Endothelial cell (in vitro differentiated cells): Measurements from ENCODE around the gene ZFC3H1. TPM values are rescaled to one million over a fixed set of nuclear protein-coding genes. Genes with fewer than 3 reads are reported as not detected.

ENCODE experiments used
- DNase-seq: peaks from one replicate; pipeline ENCODE4 v3.0.0; 2021; ENCODE audit warnings: low spot score
- H3K27ac Mint-ChIP-seq: one replicate; pipeline ENCODE4 v1.8.0; 2021; ENCODE audit warnings: mixed read lengths, inconsistent platforms; ENCODE audit not compliant: unreplicated experiment
- H3K27me3 Mint-ChIP-seq: one replicate; pipeline ENCODE4 v1.8.0; 2021; ENCODE audit warnings: mild to moderate bottlenecking, moderate library complexity, mixed read lengths, inconsistent platforms; ENCODE audit not compliant: unreplicated experiment
- H3K36me3 Mint-ChIP-seq: one replicate; pipeline ENCODE4 v1.8.0; 2021; ENCODE audit warnings: mild to moderate bottlenecking, low read depth, mixed read lengths, inconsistent platforms; ENCODE audit not compliant: unreplicated experiment
- H3K4me1 Mint-ChIP-seq: one replicate; pipeline ENCODE4 v1.8.0; 2021; ENCODE audit warnings: mild to moderate bottlenecking, mixed read lengths, inconsistent platforms; ENCODE audit not compliant: unreplicated experiment
- H3K4me3 Mint-ChIP-seq: one replicate; pipeline ENCODE4 v1.8.0; 2021; ENCODE audit warnings: mild to moderate bottlenecking, mixed read lengths, inconsistent platforms; ENCODE audit not compliant: unreplicated experiment
- H3K9me3 Mint-ChIP-seq: one replicate; pipeline ENCODE4 v1.8.0; 2021; ENCODE audit warnings: mixed read lengths, inconsistent platforms; ENCODE audit not compliant: unreplicated experiment
- total RNA-seq: library from RNA; stranded (reverse); fragmentation: NEBNext Ultra II Directional; extraction: Animal tissue kit (Norgen Biotek cat#: 25700); gene quantifications from one replicate; pipeline ENCODE4 v1.2.1, GENCODE V29; 2021; ENCODE audit not compliant: unreplicated experiment
- TF ChIP-seq, protein P1 (sequence below): fragments of 200-600 bp; sonication (generic); IDR thresholded peaks from one replicate; pipeline ENCODE4 v1.5.0; 2021; ENCODE audit warnings: antibody characterized with exemption; ENCODE audit not compliant: unreplicated experiment

Gene ZFC3H1
- total RNA-seq, 1 donor from 2014 or later: 42.8 TPM

DNA sequence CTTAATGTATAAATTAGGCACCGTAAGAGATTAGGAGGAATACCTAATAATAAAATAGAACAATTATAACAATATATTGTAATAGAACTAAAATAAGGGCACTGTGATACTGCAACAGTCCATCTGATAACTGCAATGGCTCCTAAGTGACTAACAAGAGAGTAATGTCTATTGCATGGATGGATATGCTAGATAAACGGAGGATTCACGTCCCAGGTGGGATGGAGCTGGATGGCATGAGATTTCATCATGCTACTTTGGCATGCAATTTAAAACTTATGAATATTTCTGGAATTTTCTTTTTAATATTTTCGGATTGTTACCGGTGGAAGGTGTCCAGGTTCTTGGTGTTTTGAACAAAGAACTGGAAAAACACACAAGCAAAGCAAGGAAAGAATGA is 20.0 kb upstream of the ZFC3H1 start:
- Mint-ChIP-seq H3K27me3 (no peaks in the 10 kb centered on the region), H3K27ac (no peak overlapping the region), H3K4me3 (no peak overlapping the region), H3K36me3 (no peaks in the 10 kb centered on the region), H3K4me1 (peaks cover 8% of the 10 kb centered on the region), H3K9me3 (no peaks in the 10 kb centered on the region)
- TF ChIP-seq, protein P1, sequence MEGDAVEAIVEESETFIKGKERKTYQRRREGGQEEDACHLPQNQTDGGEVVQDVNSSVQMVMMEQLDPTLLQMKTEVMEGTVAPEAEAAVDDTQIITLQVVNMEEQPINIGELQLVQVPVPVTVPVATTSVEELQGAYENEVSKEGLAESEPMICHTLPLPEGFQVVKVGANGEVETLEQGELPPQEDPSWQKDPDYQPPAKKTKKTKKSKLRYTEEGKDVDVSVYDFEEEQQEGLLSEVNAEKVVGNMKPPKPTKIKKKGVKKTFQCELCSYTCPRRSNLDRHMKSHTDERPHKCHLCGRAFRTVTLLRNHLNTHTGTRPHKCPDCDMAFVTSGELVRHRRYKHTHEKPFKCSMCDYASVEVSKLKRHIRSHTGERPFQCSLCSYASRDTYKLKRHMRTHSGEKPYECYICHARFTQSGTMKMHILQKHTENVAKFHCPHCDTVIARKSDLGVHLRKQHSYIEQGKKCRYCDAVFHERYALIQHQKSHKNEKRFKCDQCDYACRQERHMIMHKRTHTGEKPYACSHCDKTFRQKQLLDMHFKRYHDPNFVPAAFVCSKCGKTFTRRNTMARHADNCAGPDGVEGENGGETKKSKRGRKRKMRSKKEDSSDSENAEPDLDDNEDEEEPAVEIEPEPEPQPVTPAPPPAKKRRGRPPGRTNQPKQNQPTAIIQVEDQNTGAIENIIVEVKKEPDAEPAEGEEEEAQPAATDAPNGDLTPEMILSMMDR: no peak
- DNase-seq: no peak

DNA sequence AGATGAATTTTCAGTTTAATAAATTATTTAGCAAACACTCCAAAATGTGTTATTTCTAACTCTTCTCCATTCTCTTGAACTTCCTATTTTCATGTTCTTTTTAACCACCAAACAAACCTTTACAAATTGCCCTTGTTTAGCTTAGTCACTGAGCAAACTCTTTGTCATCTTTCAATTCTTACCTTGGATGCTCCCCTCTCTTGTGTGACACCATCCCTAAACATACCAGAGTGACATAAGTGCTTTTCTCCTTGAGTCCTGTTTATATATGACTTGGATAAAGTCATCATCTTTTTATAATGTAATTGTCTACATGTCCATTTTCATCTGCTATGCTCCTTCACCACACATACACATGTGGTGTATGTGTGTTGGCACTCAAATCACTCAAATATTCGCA is 18.8 kb upstream of the ZFC3H1 start:
- TF ChIP-seq, protein P1: no peak
- Mint-ChIP-seq H3K4me3 (no peak overlapping the region), H3K27me3 (no peaks in the 10 kb centered on the region), H3K27ac (no peak overlapping the region), H3K4me1 (peaks cover under 1% of the 10 kb centered on the region), H3K9me3 (no peaks in the 10 kb centered on the region), H3K36me3 (no peaks in the 10 kb centered on the region)
- no peak for DNase-seq

DNA sequence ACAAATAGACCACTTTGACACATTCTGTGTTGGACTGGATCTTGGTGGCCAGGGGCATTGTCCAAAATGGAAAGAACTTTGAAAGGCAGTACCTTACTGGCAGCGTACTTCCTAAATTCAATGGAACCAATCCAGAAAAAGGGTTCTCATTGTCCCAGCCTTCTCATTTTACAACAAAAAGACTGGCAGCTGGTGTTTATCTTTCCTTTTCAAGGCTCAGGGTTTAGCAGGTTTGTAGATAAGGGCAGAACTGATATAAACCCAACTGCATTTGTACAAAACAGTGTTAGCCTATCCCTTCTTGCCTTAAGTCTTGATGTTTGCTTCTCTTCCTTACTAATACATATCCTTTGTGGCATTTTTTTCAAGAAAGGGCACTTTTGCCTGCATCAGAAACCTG is 8.2 kb upstream of the ZFC3H1 start:
- Mint-ChIP-seq H3K9me3 (no peaks in the 10 kb centered on the region), H3K27ac (no peak overlapping the region), H3K36me3 (no peaks in the 10 kb centered on the region), H3K4me1 (peaks cover 9% of the 10 kb centered on the region), H3K4me3 (no peak overlapping the region), H3K27me3 (no peaks in the 10 kb centered on the region)
- no peak for DNase-seq
- TF ChIP-seq, protein P1: no peak

DNA sequence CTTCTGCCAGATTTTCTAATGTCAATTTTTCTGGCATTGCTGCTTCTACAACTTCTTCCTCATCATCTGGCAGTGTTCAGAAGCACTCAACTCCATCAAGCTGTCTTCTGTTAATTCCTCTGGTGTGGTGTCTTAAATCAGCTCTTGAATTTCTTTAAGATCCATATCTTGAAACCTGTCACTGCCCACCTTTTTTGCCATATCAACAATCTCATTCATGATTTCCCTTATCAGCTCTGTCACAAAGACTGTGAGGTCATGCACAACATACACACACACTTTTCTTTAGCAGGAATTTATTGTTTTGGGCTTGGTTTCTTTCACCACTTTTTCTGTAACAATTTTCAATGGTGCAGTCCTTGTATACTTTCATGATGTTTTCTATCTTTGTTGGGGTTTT is 7.7 kb upstream of the ZFC3H1 start:
- H3K36me3 Mint-ChIP-seq: no peaks in the 10 kb centered on the region
- H3K27me3 Mint-ChIP-seq: no peaks in the 10 kb centered on the region
- no peak overlapping the region for H3K27ac Mint-ChIP-seq
- DNase-seq: no peak
- no peaks in the 10 kb centered on the region for H3K9me3 Mint-ChIP-seq
- TF ChIP-seq, protein P1: no peak
- no peak overlapping the region for H3K4me3 Mint-ChIP-seq
- H3K4me1 Mint-ChIP-seq: peaks cover 9% of the 10 kb centered on the region

DNA sequence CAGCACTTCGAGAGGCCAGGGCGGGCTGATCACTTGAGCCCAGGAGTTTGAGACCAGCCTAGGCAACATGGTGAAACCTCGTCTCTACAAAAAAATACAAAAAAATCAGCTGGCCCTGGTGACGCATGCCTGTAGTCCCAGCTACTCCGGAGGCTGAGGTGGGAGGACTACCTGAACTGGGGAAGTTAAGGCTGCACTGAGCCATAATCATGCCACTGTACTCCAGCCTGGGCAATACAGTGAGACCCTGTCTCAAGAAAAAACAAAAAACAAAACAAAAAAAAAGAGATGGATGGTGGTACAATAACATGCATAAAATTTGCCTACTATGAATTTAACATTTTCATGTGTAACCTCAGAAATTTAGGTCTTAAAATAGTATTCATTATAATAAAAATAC is 2.6 kb upstream of the ZFC3H1 start:
- H3K4me1 Mint-ChIP-seq: peaks cover 29% of the 10 kb centered on the region
- H3K27ac Mint-ChIP-seq: no peak overlapping the region
- DNase-seq: no peak
- no peaks in the 10 kb centered on the region for H3K9me3 Mint-ChIP-seq
- H3K27me3 Mint-ChIP-seq: peaks cover 19% of the 10 kb centered on the region
- peaks cover 16% of the 10 kb centered on the region for H3K36me3 Mint-ChIP-seq
- no peak overlapping the region for H3K4me3 Mint-ChIP-seq
- TF ChIP-seq, protein P1: no peak
